ENCODE measurements around the gene TP63.

Gene TP63
- total RNA-seq: 1.2 to 1.7 (median 1.6) reads per million in 3 donors

DNA sequence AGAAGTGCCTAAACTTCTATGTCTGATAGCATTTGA is at the start of gene TP63:
TSS of gene TP63 (plus strand) at position 17 of the 36 bp plus-strand sequence. CDS start 127 bp downstream, outside the sequence.
- no peaks in the 10 kb centered on the region for H3K27me3 ChIP-seq (replicated peaks; ENCODE audit: control insufficient read depth, insufficient read depth, low read length, poor library complexity, severe bottlenecking)

DNA sequence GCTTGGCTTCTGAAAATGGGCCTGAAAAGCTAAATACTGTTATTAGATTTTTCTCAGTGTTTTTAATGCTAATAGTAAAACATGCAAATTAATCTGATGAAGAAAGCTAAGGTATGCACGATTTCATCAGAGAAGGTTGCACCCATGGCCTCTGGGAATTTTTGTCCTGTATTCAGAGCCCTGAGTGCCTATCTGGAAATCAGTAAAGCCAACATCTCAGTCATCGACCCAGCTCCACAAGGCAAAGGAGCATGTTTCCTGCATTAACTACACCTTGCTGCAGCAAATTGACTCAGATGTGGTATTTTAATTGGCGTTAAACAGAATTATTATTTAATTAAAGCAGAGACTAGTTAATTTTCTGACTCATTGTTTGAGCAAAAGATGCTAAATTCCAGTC is 49.0 kb upstream of the TP63 start:
- Histone ChIP-seq H3K36me3 (ENCODE audit: control insufficient read depth, insufficient read depth, low read length) (no peaks in the 10 kb centered on the region), H3K9me3 (ENCODE audit: control insufficient read depth, low read length) (no peaks in the 10 kb centered on the region), H3K4me1 (ENCODE audit: control insufficient read depth, insufficient read depth, low read length, poor library complexity, severe bottlenecking) (no peaks in the 10 kb centered on the region), H3K27me3 (replicated peaks; ENCODE audit: control insufficient read depth, insufficient read depth, low read length, poor library complexity, severe bottlenecking) (no peaks in the 10 kb centered on the region), H3K4me3 (ENCODE audit: insufficient read depth, low read depth, low read length, poor library complexity, severe bottlenecking) (no peak overlapping the region), H3K27ac (ENCODE audit: insufficient read depth, low read length, poor library complexity, severe bottlenecking) (no peak overlapping the region)
- no peak for DNase-seq

More for the DNA sequence above, at the start of gene TP63:
- Histone ChIP-seq H3K9me3 (ENCODE audit: control insufficient read depth, low read length) (no peaks in the 10 kb centered on the region), H3K4me1 (ENCODE audit: control insufficient read depth, insufficient read depth, low read length, poor library complexity, severe bottlenecking) (no peaks in the 10 kb centered on the region), H3K4me3 (ENCODE audit: insufficient read depth, low read depth, low read length, poor library complexity, severe bottlenecking) (peak within 1 kb of the TSS; percentile 13), H3K36me3 (ENCODE audit: control insufficient read depth, insufficient read depth, low read length) (no peaks in the 10 kb centered on the region), H3K27ac (ENCODE audit: insufficient read depth, low read length, poor library complexity, severe bottlenecking) (no peak within 1 kb of the TSS)
- DNase-seq: no peak

DNA sequence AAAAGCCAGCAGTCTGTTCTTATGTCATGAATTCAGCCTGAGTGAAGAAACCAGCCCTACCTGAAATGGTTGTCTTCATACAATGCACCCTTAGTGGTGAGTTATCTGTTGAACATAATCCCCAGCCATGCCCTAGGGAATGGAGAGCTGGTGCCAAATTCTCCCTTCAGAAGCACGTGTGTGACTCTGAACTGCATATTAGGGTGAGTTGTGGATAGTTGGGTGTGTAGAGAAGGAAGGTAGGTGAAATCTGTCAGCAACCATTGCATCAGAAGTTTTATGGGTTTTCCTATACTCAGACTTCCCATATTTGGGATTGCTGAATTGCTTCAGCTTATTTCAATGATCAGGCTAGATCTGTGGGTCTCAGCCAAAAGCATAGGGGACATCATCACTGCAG is 46.5 kb upstream of the TP63 start:
- Histone ChIP-seq H3K27ac (ENCODE audit: insufficient read depth, low read length, poor library complexity, severe bottlenecking) (no peak overlapping the region), H3K36me3 (ENCODE audit: control insufficient read depth, insufficient read depth, low read length) (no peaks in the 10 kb centered on the region), H3K27me3 (replicated peaks; ENCODE audit: control insufficient read depth, insufficient read depth, low read length, poor library complexity, severe bottlenecking) (no peaks in the 10 kb centered on the region), H3K9me3 (ENCODE audit: control insufficient read depth, low read length) (no peaks in the 10 kb centered on the region), H3K4me3 (ENCODE audit: insufficient read depth, low read depth, low read length, poor library complexity, severe bottlenecking) (no peak overlapping the region), H3K4me1 (ENCODE audit: control insufficient read depth, insufficient read depth, low read length, poor library complexity, severe bottlenecking) (no peaks in the 10 kb centered on the region)
- DNase-seq: no peak

DNA sequence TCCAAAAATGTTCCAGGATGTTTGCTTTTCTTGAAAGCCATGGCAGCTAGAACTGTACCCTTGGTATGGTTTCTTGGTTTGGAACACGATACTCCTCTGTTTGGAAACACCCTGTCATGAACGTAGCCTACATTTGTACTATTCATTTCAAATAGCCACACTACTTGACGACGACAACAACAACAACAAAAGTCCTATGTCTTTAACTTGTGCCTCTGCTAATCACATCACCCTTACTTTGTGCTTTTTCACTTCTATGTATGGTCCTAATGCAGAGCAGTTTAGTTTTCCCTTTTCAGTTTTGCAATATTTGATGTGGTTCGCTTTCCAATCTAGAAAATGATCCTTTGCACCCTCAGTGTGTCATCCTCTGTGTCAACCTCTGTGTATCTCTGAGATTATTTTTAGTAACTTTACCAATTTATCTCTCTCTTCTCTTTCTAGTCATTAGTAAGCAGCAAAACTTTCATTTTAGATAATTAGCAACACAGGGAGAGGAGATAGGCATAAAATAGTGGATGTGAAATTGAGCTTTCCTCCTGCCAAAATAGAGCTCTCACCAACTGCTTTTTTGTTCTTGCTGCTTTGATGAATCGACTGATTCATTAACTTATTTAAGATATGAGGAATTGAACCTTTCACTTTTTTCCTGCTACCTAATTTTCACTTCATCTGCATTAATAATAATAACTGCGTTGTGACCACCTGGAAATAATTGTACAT is 44.1 kb upstream of the TP63 start:
- no peak for DNase-seq
- Histone ChIP-seq H3K27ac (ENCODE audit: insufficient read depth, low read length, poor library complexity, severe bottlenecking) (no peak overlapping the region), H3K4me3 (ENCODE audit: insufficient read depth, low read depth, low read length, poor library complexity, severe bottlenecking) (no peak overlapping the region)

DNA sequence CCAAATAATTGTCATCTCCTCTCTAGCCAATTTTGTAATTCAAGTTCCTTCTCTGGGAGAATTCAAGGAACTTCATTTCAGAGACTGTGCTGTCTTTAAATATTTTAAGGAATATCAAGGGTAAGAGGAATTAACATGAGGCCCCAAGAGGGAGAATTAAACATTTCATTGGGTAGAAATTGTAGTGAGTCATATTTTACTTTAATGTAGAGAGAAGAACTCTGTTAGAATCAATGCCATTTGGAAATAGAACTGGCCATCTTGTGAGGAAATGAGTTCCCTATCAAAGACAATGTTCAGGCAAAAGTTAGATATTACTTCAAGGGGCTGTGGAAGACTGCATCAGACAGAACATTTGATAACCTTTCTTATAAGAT is 43.5 kb upstream of the TP63 start:
- Histone ChIP-seq H3K9me3 (ENCODE audit: control insufficient read depth, low read length) (no peaks in the 10 kb centered on the region), H3K27me3 (replicated peaks; ENCODE audit: control insufficient read depth, insufficient read depth, low read length, poor library complexity, severe bottlenecking) (no peaks in the 10 kb centered on the region), H3K4me3 (ENCODE audit: insufficient read depth, low read depth, low read length, poor library complexity, severe bottlenecking) (no peak overlapping the region), H3K4me1 (ENCODE audit: control insufficient read depth, insufficient read depth, low read length, poor library complexity, severe bottlenecking) (no peaks in the 10 kb centered on the region), H3K36me3 (ENCODE audit: control insufficient read depth, insufficient read depth, low read length) (no peaks in the 10 kb centered on the region), H3K27ac (ENCODE audit: insufficient read depth, low read length, poor library complexity, severe bottlenecking) (no peak overlapping the region)
- no peak for DNase-seq

More for the DNA sequence above, 44.1 kb upstream of the TP63 start:
- Histone ChIP-seq H3K36me3 (ENCODE audit: control insufficient read depth, insufficient read depth, low read length) (no peaks in the 10 kb centered on the region), H3K27me3 (replicated peaks; ENCODE audit: control insufficient read depth, insufficient read depth, low read length, poor library complexity, severe bottlenecking) (no peaks in the 10 kb centered on the region), H3K9me3 (ENCODE audit: control insufficient read depth, low read length) (no peaks in the 10 kb centered on the region), H3K4me1 (ENCODE audit: control insufficient read depth, insufficient read depth, low read length, poor library complexity, severe bottlenecking) (no peaks in the 10 kb centered on the region)

DNA sequence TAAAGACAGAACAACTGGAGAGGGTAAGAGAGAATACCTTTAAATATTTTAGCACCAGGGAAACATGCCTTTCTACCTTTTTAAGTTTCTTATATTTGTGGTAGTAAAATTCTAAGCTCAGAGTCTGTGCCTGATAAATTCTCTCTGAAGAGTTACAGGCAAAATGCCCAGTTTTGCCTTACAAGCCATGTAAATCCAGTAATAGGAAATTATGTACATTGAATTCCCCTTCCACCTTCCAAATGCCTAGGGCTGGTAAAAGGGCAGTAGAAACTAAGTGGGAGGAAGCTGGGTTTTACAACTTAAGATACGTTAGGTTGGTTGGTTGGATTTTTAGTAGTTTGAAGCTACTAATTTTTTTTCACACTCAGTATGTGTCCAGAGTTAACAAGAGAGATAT is 43.1 kb upstream of the TP63 start:
- Histone ChIP-seq H3K27ac (ENCODE audit: insufficient read depth, low read length, poor library complexity, severe bottlenecking) (no peak overlapping the region), H3K36me3 (ENCODE audit: control insufficient read depth, insufficient read depth, low read length) (no peaks in the 10 kb centered on the region), H3K4me3 (ENCODE audit: insufficient read depth, low read depth, low read length, poor library complexity, severe bottlenecking) (no peak overlapping the region), H3K4me1 (ENCODE audit: control insufficient read depth, insufficient read depth, low read length, poor library complexity, severe bottlenecking) (no peaks in the 10 kb centered on the region), H3K9me3 (ENCODE audit: control insufficient read depth, low read length) (no peaks in the 10 kb centered on the region), H3K27me3 (replicated peaks; ENCODE audit: control insufficient read depth, insufficient read depth, low read length, poor library complexity, severe bottlenecking) (no peaks in the 10 kb centered on the region)
- DNase-seq: no peak

DNA sequence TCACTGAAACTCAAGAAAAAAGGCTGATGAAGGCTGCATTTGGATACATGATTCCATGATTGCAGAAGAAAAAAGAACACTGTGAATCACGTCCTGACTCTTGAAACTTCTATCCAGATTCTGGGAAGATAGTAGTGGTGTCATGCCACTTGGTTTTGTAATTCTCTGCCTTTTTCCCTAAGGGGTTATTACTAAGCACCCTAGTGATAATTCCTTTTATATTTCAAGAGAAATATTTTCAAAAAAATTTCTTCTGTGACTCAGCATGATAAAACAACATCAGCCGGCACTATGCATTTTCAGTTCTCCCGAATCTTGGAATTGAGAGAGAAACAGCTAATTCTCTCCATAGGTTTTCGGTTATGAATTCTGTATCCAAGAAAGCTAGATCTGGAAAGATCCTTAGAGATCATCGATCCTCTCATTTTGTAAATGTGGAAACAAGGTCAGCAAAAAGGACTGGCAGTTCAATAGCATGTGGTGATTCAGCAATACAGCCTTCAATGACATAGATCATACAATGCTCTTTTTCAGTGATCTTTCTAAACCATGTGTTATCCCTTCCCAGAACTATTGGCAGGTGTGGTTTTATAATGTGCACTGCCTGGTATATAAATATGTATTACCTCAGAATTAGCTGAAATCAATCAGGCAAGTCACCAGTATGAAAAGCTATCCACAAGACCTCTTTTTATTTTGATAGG is 42.6 kb upstream of the TP63 start:
- no peaks in the 10 kb centered on the region for H3K9me3 ChIP-seq (ENCODE audit: control insufficient read depth, low read length)
- no peaks in the 10 kb centered on the region for H3K4me1 ChIP-seq (ENCODE audit: control insufficient read depth, insufficient read depth, low read length, poor library complexity, severe bottlenecking)
- no peak for DNase-seq
- no peak overlapping the region for H3K4me3 ChIP-seq (ENCODE audit: insufficient read depth, low read depth, low read length, poor library complexity, severe bottlenecking)
- H3K27me3 ChIP-seq (replicated peaks; ENCODE audit: control insufficient read depth, insufficient read depth, low read length, poor library complexity, severe bottlenecking): no peaks in the 10 kb centered on the region
- H3K27ac ChIP-seq (ENCODE audit: insufficient read depth, low read length, poor library complexity, severe bottlenecking): no peak overlapping the region
- H3K36me3 ChIP-seq (ENCODE audit: control insufficient read depth, insufficient read depth, low read length): no peaks in the 10 kb centered on the region

DNA sequence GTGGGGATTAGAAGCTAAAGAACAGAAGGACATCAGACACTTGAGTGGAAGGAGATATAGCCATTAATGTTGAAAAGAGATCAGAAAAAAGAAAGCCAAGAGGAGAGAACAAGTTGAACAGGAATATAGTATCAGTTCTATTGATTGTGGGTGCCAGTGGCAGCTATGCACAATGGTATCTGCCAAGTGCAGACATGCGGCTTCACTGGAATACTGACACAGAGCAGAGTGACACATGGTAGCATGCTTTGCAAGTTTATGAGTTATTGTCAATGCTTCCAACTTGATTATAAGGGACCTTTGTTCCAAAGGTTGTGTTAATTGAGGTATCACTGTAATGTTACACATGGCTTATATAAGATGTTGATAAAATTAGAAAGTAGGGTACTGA is 42.0 kb upstream of the TP63 start:
- H3K27me3 ChIP-seq (replicated peaks; ENCODE audit: control insufficient read depth, insufficient read depth, low read length, poor library complexity, severe bottlenecking): no peaks in the 10 kb centered on the region
- no peaks in the 10 kb centered on the region for H3K9me3 ChIP-seq (ENCODE audit: control insufficient read depth, low read length)
- no peak overlapping the region for H3K27ac ChIP-seq (ENCODE audit: insufficient read depth, low read length, poor library complexity, severe bottlenecking)

DNA sequence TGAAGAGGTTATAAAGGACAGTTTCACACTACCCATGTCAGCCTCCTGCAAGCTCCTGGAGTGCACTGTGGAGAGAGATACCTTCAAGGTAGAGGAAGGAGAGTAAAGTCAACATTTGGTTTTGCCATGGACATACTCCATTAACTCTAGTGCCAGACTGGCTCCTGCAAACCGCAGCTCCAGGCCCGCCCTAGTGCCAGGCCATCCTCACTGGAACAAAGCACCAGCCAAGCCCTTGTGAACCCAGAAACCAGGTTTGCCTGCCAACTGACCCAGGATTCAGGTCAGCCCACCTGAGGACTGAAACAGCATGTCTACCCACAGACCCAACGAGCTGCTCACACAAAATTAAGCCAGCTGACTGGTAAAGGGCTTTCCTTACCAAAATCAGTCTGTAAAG is 41.0 kb upstream of the TP63 start:
- Histone ChIP-seq H3K27me3 (replicated peaks; ENCODE audit: control insufficient read depth, insufficient read depth, low read length, poor library complexity, severe bottlenecking) (no peaks in the 10 kb centered on the region), H3K4me1 (ENCODE audit: control insufficient read depth, insufficient read depth, low read length, poor library complexity, severe bottlenecking) (no peaks in the 10 kb centered on the region), H3K36me3 (ENCODE audit: control insufficient read depth, insufficient read depth, low read length) (no peaks in the 10 kb centered on the region), H3K27ac (ENCODE audit: insufficient read depth, low read length, poor library complexity, severe bottlenecking) (no peak overlapping the region), H3K4me3 (ENCODE audit: insufficient read depth, low read depth, low read length, poor library complexity, severe bottlenecking) (no peak overlapping the region), H3K9me3 (ENCODE audit: control insufficient read depth, low read length) (no peaks in the 10 kb centered on the region)
- DNase-seq: no peak

More for the DNA sequence above, 42.0 kb upstream of the TP63 start:
- H3K4me3 ChIP-seq (ENCODE audit: insufficient read depth, low read depth, low read length, poor library complexity, severe bottlenecking): no peak overlapping the region
- no peaks in the 10 kb centered on the region for H3K4me1 ChIP-seq (ENCODE audit: control insufficient read depth, insufficient read depth, low read length, poor library complexity, severe bottlenecking)
- DNase-seq: no peak
- H3K36me3 ChIP-seq (ENCODE audit: control insufficient read depth, insufficient read depth, low read length): no peaks in the 10 kb centered on the region

DNA sequence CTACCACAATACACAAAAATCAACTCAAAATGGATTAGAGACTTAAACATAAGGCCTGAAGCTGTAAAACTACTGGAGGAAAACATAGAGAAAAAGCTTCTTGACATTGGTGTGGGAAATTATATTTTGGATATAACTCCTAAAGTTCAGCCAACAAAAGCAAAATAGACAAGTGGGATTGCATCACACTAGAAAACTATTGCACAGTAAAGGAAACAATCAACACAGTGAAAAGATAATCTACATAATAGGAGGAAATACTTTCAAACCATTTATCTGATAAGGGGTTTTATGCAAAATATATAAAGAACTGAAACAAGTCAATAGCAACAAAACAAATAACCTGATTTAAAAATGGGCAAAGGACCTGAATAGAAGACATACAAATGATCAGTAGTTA is 37.6 kb upstream of the TP63 start:
- no peaks in the 10 kb centered on the region for H3K27me3 ChIP-seq (replicated peaks; ENCODE audit: control insufficient read depth, insufficient read depth, low read length, poor library complexity, severe bottlenecking)
- no peaks in the 10 kb centered on the region for H3K4me1 ChIP-seq (ENCODE audit: control insufficient read depth, insufficient read depth, low read length, poor library complexity, severe bottlenecking)
- H3K36me3 ChIP-seq (ENCODE audit: control insufficient read depth, insufficient read depth, low read length): no peaks in the 10 kb centered on the region
- DNase-seq: no peak
- no peaks in the 10 kb centered on the region for H3K9me3 ChIP-seq (ENCODE audit: control insufficient read depth, low read length)
- H3K27ac ChIP-seq (ENCODE audit: insufficient read depth, low read length, poor library complexity, severe bottlenecking): no peak overlapping the region
- no peak overlapping the region for H3K4me3 ChIP-seq (ENCODE audit: insufficient read depth, low read depth, low read length, poor library complexity, severe bottlenecking)
